ENCODE data around the gene PRCD. TPM values are rescaled to one million over a fixed set of nuclear protein-coding genes. Genes with fewer than 3 reads are reported as not detected.

Gene PRCD
- total and polyA plus RNA-seq, 2 experiments from 2014 or later = 0.43 to 3.4 TPM

DNA sequence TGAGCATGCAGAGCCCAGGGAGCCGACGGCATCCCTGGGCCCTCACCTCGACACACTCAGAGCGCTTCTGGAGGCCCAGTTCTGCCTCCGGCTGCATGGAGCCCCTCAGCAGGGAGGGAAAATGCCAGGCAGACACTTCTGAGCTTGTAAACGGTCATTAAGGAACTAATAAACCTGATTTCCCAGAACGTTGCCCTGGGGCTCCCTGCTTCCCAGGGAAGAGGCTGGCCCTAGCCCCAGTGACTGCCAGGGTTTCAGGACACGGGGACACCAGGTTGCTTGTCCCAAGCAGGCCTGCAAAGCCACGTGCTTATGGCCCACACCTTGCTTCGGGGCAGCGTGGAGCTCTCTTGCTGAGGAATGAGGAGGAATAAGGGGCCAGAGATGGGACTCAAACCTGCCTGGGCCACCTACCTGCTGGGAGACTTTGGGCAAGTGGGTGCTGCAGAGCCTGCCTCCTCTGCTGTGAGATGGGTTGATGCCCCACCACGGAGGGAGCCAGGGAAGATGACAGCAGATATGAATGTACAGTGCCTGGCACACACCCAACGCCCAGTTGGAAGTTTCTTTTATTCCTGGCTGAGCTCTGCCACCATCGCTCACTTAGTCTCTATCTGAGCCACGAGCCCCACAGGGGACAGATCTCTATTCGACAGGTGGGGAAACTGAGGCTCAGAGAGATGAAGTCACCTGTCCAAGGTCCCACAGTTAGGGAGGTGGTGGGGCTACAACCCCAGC, 44.0 kb upstream of the PRCD start:
- H3K9me3 ChIP-seq (ENCODE audit: low read depth) = no peaks in the 10 kb centered on the region
- WGBS, 2 experiments (ENCODE audit: low coverage in 1 of 2, low lambda C conversion rate in 2 of 2, missing lambda C conversion rate in 2 of 2) = 83 to 86% methylated on average over 16 of the region's 16 CpGs
- no peak overlapping the region for H3K9ac ChIP-seq
- no peak overlapping the region for H3K4me3 ChIP-seq
- H3K27me3 ChIP-seq (replicated peaks; ENCODE audit: insufficient read depth) = no peaks in the 10 kb centered on the region
- H3K27ac ChIP-seq = no peak overlapping the region
- H3K9me2 ChIP-seq (ENCODE audit: insufficient read depth) = no peaks in the 10 kb centered on the region
- peaks cover 5% of the 10 kb centered on the region for H3K79me2 ChIP-seq (ENCODE audit: insufficient read depth)
- no peaks in the 10 kb centered on the region for H4K20me1 ChIP-seq (ENCODE audit: insufficient read depth)
- H2AFZ ChIP-seq = no peak overlapping the region
- no peaks in the 10 kb centered on the region for H3K36me3 ChIP-seq (ENCODE audit: low read depth)
- in situ Hi-C loops (cut with MboI) = loop anchor here (25.0 kb wide), 1 partner anchor 91 kb away; the partner anchor contains the start of gene ST6GALNAC2
- no peak for TF ChIP-seq EZH2 (IDR thresholded peaks at IDR 0.05; ENCODE audit: insufficient read depth, poor library complexity, severe bottlenecking)
- no peak for TF ChIP-seq EZH2phosphoT487 (IDR thresholded peaks at IDR 0.05; ENCODE audit: insufficient read depth, low read depth)
- no peak for DNase-seq
- H3F3A ChIP-seq (ENCODE audit: insufficient read depth) = peaks cover 6% of the 10 kb centered on the region; the same call in 1 of the 2 replicates
- no peak overlapping the region for H3K4me2 ChIP-seq (ENCODE audit: unreplicated experiment)
- H3K4me1 ChIP-seq (ENCODE audit: insufficient read depth) = peaks cover 18% of the 10 kb centered on the region

DNA sequence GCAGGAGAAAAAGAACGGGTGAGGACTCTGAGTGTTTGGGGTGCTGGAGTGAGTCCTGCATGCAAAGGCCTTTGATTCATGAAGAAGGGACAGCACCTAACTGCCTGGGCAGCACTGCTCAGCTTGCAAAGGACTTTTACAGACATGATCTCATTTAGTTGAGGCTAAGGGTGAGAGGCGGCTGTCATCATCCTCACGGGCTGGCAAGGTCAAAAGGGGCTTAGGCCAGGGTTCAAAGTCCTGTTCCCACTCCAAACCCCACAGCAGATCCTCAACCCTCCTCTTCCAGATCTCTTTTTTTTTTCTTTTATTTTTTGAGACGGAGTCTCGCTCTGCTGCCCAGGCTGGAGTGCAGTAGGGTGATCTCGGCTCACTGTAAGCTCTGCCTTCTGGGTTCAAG, 43.4 kb upstream of the PRCD start:
- in situ Hi-C loops (cut with MboI) = loop anchor here (25.0 kb wide), 1 partner anchor 91 kb away; the partner anchor contains the start of gene ST6GALNAC2
- WGBS, 2 experiments (ENCODE audit: low coverage in 1 of 2, low lambda C conversion rate in 2 of 2, missing lambda C conversion rate in 2 of 2) = 94 to 95% methylated on average over 6 of the region's 6 CpGs

GRCh38 chr17:76497699-76497978, 42.2 kb upstream of the PRCD start:
- H4K20me1 ChIP-seq (ENCODE audit: insufficient read depth) = no peaks in the 10 kb centered on the region
- in situ Hi-C loops (cut with MboI) = loop anchor here (25.0 kb wide), 1 partner anchor 90 kb away; the partner anchor contains the start of gene ST6GALNAC2
- H3K4me2 ChIP-seq (ENCODE audit: unreplicated experiment) = peak overlapping the region; percentile 40
- H3K9me3 ChIP-seq (ENCODE audit: low read depth) = no peaks in the 10 kb centered on the region
- peak overlapping the region; percentile 57 for H3K9ac ChIP-seq
- peak overlapping the region; percentile 67 for H2AFZ ChIP-seq
- peaks cover 18% of the 10 kb centered on the region for H3K4me1 ChIP-seq (ENCODE audit: insufficient read depth)
- no peaks in the 10 kb centered on the region for H3K36me3 ChIP-seq (ENCODE audit: low read depth)
- H3K27me3 ChIP-seq (replicated peaks; ENCODE audit: insufficient read depth) = no peaks in the 10 kb centered on the region
- H3K27ac ChIP-seq = peak overlapping the region; percentile 57
- no peaks in the 10 kb centered on the region for H3K9me2 ChIP-seq (ENCODE audit: insufficient read depth)
- H3K79me2 ChIP-seq (ENCODE audit: insufficient read depth) = peaks cover 5% of the 10 kb centered on the region
- H3K4me3 ChIP-seq = peak overlapping the region; percentile 34
- DNase-seq = no peak
- no peak for TF ChIP-seq EZH2phosphoT487 (IDR thresholded peaks at IDR 0.05; ENCODE audit: insufficient read depth, low read depth)
- TF ChIP-seq EZH2 (IDR thresholded peaks at IDR 0.05; ENCODE audit: insufficient read depth, poor library complexity, severe bottlenecking) = no peak
- WGBS, 2 experiments (ENCODE audit: low coverage in 1 of 2, low lambda C conversion rate in 2 of 2, missing lambda C conversion rate in 2 of 2) = 14 to 24% methylated on average over 2 of the region's 2 CpGs
- peaks cover 6% of the 10 kb centered on the region; the same call in 1 of the 2 replicates for H3F3A ChIP-seq (ENCODE audit: insufficient read depth)

More for the DNA sequence above, 43.4 kb upstream of the PRCD start:
- no peaks in the 10 kb centered on the region for H3K9me3 ChIP-seq (ENCODE audit: low read depth)
- H3K27ac ChIP-seq = no peak overlapping the region
- no peaks in the 10 kb centered on the region for H3K27me3 ChIP-seq (replicated peaks; ENCODE audit: insufficient read depth)
- peaks cover 6% of the 10 kb centered on the region; the same call in 1 of the 2 replicates for H3F3A ChIP-seq (ENCODE audit: insufficient read depth)
- H3K4me1 ChIP-seq (ENCODE audit: insufficient read depth) = peaks cover 18% of the 10 kb centered on the region
- H2AFZ ChIP-seq = no peak overlapping the region
- H3K9me2 ChIP-seq (ENCODE audit: insufficient read depth) = no peaks in the 10 kb centered on the region
- DNase-seq = no peak
- no peaks in the 10 kb centered on the region for H4K20me1 ChIP-seq (ENCODE audit: insufficient read depth)
- H3K79me2 ChIP-seq (ENCODE audit: insufficient read depth) = peaks cover 5% of the 10 kb centered on the region
- no peak overlapping the region for H3K4me2 ChIP-seq (ENCODE audit: unreplicated experiment)
- H3K4me3 ChIP-seq = no peak overlapping the region
- TF ChIP-seq EZH2phosphoT487 (IDR thresholded peaks at IDR 0.05; ENCODE audit: insufficient read depth, low read depth) (no peak), EZH2 (IDR thresholded peaks at IDR 0.05; ENCODE audit: insufficient read depth, poor library complexity, severe bottlenecking) (no peak)
- H3K9ac ChIP-seq = no peak overlapping the region
- H3K36me3 ChIP-seq (ENCODE audit: low read depth) = no peaks in the 10 kb centered on the region

DNA sequence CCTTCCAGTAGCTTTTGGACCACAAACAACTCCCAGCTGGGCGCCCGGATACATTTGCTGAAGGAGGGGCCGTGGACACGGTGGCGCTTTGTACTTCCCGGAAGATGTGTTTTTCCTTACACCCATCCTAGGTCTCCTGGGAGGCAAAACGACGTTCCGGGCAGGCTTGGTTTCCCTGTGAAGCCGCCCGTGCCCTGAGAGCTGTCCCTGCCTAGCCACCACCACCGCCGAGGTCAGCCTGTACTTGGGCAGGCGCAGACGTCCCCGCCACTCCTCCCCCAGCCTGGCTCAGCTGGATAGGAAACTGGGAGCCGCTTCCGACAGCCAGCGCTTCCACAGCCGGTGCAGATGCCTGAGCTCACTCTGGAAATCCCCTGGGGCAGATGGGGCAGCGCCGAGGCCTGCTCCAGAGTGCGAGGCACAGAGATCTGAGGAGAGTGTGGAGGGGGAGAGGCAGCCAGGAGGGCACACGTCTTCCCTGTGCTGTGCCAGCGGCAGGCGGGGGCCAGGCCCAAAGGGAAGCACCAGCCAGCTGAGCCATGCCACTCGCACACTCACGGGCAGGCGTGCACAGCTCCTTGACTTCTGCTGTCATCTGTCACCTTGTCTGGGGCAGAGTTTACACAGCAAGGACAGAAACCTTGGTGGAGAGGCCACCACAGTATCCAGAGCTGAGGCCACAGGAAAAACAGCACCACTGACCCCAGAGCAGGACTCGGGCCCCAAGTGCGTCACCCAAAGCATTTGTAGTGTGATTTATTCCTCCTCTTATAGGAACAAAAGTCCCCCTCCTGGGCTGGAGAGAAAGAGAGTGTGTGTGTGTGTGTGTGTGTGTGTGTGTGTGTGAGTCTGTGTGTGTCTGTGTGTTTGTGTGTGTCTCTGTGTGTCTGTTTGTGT, 41.6 kb upstream of the PRCD start:
- 8 to 12% methylated on average over 31 of the region's 31 CpGs for WGBS, 2 experiments (ENCODE audit: low coverage in 1 of 2, low lambda C conversion rate in 2 of 2, missing lambda C conversion rate in 2 of 2)
- in situ Hi-C loops (cut with MboI) = loop anchor here (25.0 kb wide), 1 partner anchor 89 kb away; the partner anchor contains the start of gene ST6GALNAC2
- H3F3A ChIP-seq (ENCODE audit: insufficient read depth) = peaks cover 6% of the 10 kb centered on the region; the same call in 1 of the 2 replicates
- peak overlapping the region; percentile 57 for H3K9ac ChIP-seq
- H3K79me2 ChIP-seq (ENCODE audit: insufficient read depth) = peaks cover 5% of the 10 kb centered on the region
- H3K4me1 ChIP-seq (ENCODE audit: insufficient read depth) = peaks cover 14% of the 10 kb centered on the region
- H3K9me2 ChIP-seq (ENCODE audit: insufficient read depth) = no peaks in the 10 kb centered on the region
- peak overlapping the region; percentile 57 for H3K27ac ChIP-seq
- peak overlapping the region; percentile 67 for H2AFZ ChIP-seq
- H4K20me1 ChIP-seq (ENCODE audit: insufficient read depth) = no peaks in the 10 kb centered on the region
- H3K36me3 ChIP-seq (ENCODE audit: low read depth) = no peaks in the 10 kb centered on the region
- peak overlapping the region; percentile 40 for H3K4me2 ChIP-seq (ENCODE audit: unreplicated experiment)
- H3K27me3 ChIP-seq (replicated peaks; ENCODE audit: insufficient read depth) = no peaks in the 10 kb centered on the region
- TF ChIP-seq EZH2 (IDR thresholded peaks at IDR 0.05; ENCODE audit: insufficient read depth, poor library complexity, severe bottlenecking) (no peak), EZH2phosphoT487 (IDR thresholded peaks at IDR 0.05; ENCODE audit: insufficient read depth, low read depth) (no peak)
- no peaks in the 10 kb centered on the region for H3K9me3 ChIP-seq (ENCODE audit: low read depth)
- peak overlapping the region; percentile 34 for H3K4me3 ChIP-seq
- DNase-seq = peak; percentile 91

All from GM23248 (cell line).